Activated gamma-delta T cell treated with Interleukin-2 at 50 U/mL for 16 hours (primary cell): Measurements from ENCODE around the gene CCL4.

Experiments
- DNase-seq: peaks from one replicate; pipeline ENCODE4 v3.0.0-alpha.2; 2020

Gene CCL4

DNA sequence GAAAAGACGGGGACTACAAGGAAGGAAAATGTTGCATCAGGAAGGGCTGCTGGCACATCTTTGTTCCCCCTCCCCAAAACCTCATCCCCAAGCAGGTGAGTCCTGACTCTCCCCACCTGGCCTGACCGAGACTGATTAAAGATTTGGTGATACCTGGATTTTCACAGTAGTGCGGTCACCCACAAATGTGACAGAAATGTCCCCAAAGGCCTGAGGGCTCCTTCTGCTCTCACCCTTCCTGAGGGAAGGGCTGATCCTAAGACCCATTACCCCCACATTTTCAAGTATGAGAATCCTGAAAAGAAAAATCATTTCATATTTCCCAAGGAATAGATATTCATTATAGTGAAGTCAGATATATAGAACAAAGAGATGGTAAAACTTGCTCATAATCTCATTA lies 44.0 kb downstream of the CCL4 start:
- DNase-seq: no peak

DNA sequence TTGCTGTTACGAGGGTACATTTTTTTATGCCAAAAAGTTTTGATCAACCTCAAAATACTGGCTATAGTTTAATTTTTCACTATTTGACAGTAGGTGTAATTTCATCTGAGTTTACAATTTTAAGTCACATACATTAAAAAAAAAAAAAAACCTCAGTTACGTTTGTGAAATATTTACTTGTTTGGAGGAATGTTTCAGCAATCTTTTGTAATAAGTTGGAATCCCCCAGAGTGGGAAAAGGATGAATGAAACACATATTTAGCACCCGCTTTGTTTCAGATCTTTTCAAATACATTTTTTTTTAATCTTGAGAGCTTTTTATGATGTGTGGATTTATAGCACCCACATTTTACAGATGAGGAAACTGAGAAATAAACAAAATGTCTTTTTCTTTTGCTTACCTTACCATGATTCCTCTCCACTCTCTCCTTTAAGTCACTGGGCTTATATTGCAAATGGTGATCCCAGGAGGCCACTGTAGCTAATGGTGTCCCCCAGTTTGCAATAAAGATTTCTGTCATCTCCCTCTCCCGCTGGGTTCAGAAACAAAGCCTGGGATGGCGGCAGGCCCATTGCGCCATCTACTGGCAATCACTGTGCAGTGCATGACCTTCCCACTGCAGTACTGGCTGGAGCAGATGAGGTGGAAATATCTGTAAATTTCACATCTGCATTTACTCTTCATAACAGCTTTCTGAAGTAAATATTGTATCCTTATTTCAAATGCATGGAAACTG lies 45.1 kb downstream of the CCL4 start:
- peak; percentile 64 for DNase-seq

DNA sequence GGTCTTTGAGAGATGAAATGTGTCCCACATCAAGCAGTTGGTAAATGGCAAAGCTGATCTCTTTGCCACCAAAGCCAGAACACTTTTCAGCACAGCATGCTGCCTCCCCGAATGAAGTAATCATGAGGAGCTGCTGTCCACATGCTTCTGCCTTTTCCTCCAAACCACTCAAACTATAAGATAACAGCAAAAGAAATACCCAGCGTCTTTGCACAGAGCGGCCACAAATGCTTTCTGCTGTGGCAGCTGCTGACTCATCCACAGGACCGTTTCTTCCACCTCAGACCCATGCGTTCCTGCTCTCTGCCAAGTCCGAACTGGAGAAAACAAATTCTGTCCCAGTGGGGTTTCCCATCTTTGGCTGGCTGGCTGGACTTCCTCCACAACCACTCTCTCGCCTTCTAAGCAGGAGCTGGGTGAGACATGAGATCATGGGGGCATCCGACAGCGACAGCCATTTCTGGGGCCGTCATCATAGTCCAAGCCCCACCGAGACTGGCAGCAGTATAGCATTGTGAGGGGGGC lies 45.7 kb downstream of the CCL4 start:
- no peak for DNase-seq

DNA sequence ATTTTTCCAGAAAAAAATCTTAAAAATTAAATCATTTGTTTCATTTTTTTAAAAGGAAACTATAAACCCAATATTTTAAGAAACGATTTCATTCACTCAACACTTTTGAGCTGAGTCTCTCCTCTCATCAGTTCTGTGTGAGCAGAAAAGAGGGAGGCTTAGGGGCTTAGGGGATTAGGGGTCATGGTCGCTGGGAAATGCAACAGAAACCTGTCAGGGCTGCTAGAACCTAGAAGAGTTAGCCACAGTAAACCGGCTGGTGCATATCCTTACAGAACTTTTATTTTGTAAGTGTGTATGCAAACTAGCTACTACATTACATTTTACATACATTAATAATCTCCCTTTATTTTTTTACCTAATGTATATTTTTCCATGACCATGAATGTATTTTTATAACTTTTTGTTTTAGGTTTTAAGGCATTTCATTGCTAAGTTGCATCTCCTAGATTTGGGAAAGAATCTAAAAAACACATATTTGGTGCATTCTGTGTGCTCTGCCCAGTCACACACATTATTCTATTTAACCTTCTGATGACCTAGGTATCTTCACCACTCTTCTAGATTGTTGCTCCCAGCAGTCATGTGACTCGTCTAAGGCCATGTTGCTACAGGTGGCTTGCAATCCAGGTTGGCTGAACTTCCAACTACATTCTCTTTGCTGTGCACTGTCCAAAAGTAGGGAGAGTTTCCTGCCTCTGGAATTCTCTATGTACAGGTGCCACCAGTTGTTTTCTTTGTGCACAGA lies 48.4 kb downstream of the CCL4 start:
- DNase-seq: no peak

DNA sequence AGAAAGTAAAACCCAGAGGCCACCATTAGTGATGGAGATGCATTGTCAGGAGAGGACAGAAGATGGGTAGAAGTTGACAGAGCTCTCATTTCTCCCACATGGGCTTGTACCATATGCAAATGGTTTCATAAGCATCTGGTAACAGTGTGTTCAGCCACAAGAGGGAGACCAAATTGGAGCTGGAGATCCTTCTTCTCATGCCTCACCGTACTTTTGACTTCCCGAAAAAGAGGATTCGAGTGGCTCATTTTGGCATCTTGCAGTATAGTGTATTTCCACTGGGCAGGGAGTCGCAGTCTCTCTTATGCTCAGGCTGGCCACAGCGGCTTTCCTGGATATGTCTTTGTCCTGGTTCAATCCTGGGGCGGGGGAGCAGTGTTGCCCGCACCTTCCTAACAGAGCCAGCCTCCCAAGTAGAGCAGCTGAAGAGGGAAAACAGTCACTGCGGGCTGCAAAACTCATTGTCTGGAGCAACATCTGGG lies 49.1 kb downstream of the CCL4 start:
- DNase-seq: no peak

DNA sequence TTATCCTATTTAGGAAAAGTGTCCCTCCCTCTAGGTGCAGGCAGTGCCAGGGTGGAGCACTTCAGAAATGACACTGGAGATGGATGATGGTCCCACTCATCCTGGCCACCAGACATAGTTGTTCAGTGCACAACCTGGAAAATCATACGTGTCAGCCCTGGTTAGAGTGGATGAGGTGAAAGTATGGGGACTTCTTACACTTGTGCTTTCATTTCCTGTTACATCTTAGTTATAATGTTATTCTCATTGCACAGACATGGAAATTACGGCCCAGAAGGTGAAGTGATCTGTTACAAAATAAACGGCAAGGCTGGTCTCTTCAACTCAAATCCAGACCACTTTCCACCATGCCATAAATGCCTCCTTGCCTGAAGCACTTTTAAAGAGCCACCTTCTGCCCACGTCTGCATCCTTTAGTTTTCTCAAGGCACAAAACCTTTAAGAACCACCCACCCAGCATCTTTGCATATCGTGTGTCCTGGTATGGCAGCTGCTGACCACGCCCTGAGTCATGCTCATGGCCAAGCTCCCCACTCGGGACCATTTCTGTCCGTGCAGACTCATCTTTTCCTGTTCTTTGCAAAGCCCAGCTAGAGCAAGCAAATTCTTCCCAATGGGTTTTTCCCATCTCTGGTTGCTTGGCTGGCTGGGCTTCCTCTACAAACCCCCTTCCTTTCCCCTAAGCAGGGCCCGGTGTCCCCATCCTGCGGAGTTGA lies 50.4 kb downstream of the CCL4 start:
- no peak for DNase-seq
